Measurements from ENCODE around the gene NOP56. TPM values are rescaled to one million over a fixed set of nuclear protein-coding genes. Genes with fewer than 3 reads are reported as not detected.

Gene NOP56
- total and polyA plus RNA-seq, 2 of the 4 experiments (the other 2 are of a cell fraction): 189 to 231 TPM

DNA sequence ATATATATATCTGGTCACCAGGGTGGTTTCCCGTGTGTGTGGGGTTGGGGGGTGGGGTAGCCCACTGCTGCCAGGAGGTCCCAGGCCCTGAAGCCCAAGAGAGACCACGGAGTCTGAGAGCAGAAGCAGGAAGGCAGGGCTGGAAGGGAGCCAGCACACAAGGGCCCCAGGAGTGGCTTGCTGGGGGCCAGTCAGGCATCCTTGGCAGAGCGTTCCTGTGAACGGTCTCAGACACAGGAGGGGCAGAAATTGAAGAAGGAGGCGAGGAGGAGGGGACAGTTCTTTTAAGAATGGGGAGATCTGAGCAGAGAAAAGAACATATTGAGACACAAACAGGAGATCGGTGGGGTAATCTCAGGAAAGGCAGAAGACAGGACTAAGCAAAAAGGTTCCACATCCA lies 38.3 kb downstream of the NOP56 start:
- POLR2A ChIA-PET (ENCODE audit: unreplicated experiment): no interaction called here
- no peak overlapping the region for H2BK15ac ChIP-seq (ENCODE audit: low read depth, low read length)

More for the DNA sequence above, 38.3 kb downstream of the NOP56 start:
- no peak overlapping the region for H3K27ac ChIP-seq (ENCODE audit: insufficient read depth, low read length)
- H4K91ac ChIP-seq (ENCODE audit: insufficient read depth, low read depth, low read length): no peak overlapping the region
- WGBS, 2 experiments (ENCODE audit: extremely low coverage in 2 of 2, insufficient read length in 1 of 2): 52% methylated on average over 4 of the region's 6 CpGs; no CpG with 5 or more reads in 1 of the 2 experiments
- ATAC-seq (ENCODE audit: low read depth) (no peak), DNase-seq (no peak)
- TF ChIP-seq NFE2L2 (IDR thresholded peaks at IDR 0.05; ENCODE audit: low read depth, low read length) (no peak), POLR2A (IDR thresholded peaks at IDR 0.05; ENCODE audit: low read depth, low read length) (no peak), MAZ (IDR thresholded peaks at IDR 0.05; ENCODE audit: borderline replicate concordance, low read depth, low read length) (no peak), RFX5 (IDR thresholded peaks at IDR 0.05; ENCODE audit: low read depth, low read length) (no peak), CEBPB (IDR thresholded peaks at IDR 0.05; ENCODE audit: low read depth, low read length) (no peak), CTCF (conservative IDR thresholded peaks at IDR 0.05; ENCODE audit: low read depth, low read length) (no peak), USF2 (IDR thresholded peaks at IDR 0.05; ENCODE audit: low read depth, low read length) (no peak), RAD21 (IDR thresholded peaks at IDR 0.05; ENCODE audit: low read length) (no peak), RCOR1 (IDR thresholded peaks at IDR 0.05; ENCODE audit: insufficient replicate concordance, low read length) (no peak)
- no peak overlapping the region for H3K4me2 ChIP-seq (ENCODE audit: low read depth, low read length)
- H3K4me1 ChIP-seq (ENCODE audit: control insufficient read depth, insufficient read depth, low read length): no peaks in the 10 kb centered on the region
- no peak overlapping the region for H2AK5ac ChIP-seq (ENCODE audit: low read depth, low read length)
- H2AK9ac ChIP-seq (replicated peaks; ENCODE audit: low read depth, low read length, poor library complexity): no peak overlapping the region
- H4K20me1 ChIP-seq (ENCODE audit: insufficient read depth, low read length): no peaks in the 10 kb centered on the region; the same call in 1 of the 2 replicates
- no peaks in the 10 kb centered on the region; the same call in 1 of the 2 replicates for H3K9me1 ChIP-seq (ENCODE audit: insufficient read depth, low read length)
- H3K4ac ChIP-seq (ENCODE audit: low read depth, low read length): no peak overlapping the region
- intact Hi-C loops (cut with micrococcal nuclease) (no loop called here), in situ Hi-C loops (cut with MboI; ENCODE audit: low sequenced_read_pairs) (no loop called here), dilution Hi-C loops (cut with HindIII; ENCODE audit: low sequenced_read_pairs, unreplicated experiment) (no loop called here)
- H2AFZ ChIP-seq (replicated peaks; ENCODE audit: low read length, poor library complexity): no peak overlapping the region
- BruUV-seq (replicated peaks): no TSS peak
- H3K27me3 ChIP-seq (ENCODE audit: control insufficient read depth, insufficient read depth, low read length): peaks cover 61% of the 10 kb centered on the region
- no peaks in the 10 kb centered on the region for H3K9me3 ChIP-seq (ENCODE audit: control insufficient read depth, insufficient read depth, low read length)
- no peaks in the 10 kb centered on the region for H3K79me1 ChIP-seq (ENCODE audit: low read depth in 1 of 2, low read length in 2 of 2)
- CTCF ChIA-PET: no interaction called here
- no peak overlapping the region for H3K23ac ChIP-seq (ENCODE audit: low read depth, low read length)
- H4K8ac ChIP-seq (ENCODE audit: low read depth in 2 of 2, low read length in 2 of 2): no peak overlapping the region
- H4K5ac ChIP-seq (ENCODE audit: low read depth, low read length): no peak overlapping the region
- no peaks in the 10 kb centered on the region for H3K36me3 ChIP-seq (ENCODE audit: control insufficient read depth, insufficient read depth, low read length)
- no peak overlapping the region for H3K9ac ChIP-seq (ENCODE audit: low read depth, low read length)
- H2BK5ac ChIP-seq (ENCODE audit: low read depth, low read length, poor library complexity, severe bottlenecking): no peak overlapping the region
- no peak overlapping the region for H2BK20ac ChIP-seq (ENCODE audit: low read depth, low read length)
- H3K14ac ChIP-seq (replicated peaks; ENCODE audit: low read depth, low read length): no peak overlapping the region
- H2BK120ac ChIP-seq (ENCODE audit: low read depth, low read length): no peak overlapping the region
- no peak overlapping the region for H3K18ac ChIP-seq (ENCODE audit: low read depth, low read length)
- no peak overlapping the region for H3K4me3 ChIP-seq (ENCODE audit: insufficient read depth, low read depth, low read length)
- no peak overlapping the region for H3K56ac ChIP-seq (ENCODE audit: extremely low read depth, insufficient read depth, low read length)
